ENCODE results near the gene PSMB5. TPM values are rescaled to one million over a fixed set of nuclear protein-coding genes. Genes with fewer than 3 reads are reported as not detected.

PSMB5 gene
- total and polyA plus RNA-seq, 12 donors = 35.6 to 206 (median 122) TPM

DNA sequence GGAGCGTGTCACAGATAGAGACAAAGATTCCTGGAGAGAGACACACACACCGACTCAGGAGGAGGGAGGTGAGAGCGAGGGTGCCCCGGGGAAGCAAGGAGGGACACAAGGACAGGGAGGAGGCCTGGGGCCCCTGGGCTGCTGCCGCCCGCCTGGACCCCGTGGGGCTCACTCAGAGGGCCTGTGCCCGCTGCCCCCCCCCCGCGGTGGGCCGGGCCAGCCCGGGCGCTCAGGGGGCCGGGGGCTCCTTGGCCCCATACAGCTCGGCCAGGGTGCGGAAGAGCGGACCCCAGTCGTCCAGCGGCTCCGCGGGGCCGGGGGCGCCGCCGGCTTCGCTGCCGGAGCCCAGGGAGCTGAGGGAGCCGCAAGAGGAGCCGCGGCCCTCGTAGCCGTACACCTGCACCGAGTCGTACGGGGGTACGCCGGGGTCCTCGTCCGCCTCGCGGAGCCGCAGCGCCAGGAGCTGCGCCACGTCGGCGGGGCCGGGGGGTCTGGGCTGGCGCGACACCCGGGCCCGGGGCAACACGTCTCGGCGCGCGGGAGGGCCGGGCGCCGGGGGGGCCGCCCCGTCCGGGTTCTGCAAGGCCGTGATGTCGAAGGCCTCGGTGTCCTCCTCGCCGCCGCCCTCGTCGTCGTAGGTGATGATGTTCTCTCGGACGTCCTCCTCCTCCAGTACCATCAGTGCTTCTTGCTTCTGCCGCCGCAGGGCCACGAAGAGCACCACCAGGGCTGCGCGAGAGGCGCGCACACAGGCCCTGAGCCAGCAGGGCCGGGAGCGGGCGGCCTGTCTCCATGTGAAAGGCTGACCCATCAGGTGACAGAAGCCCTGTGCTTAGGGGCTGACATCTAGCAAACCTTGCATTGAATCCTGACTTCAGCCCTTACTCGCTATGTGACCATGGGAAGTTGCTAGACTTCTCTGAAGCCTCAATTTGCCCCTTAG lies 13.3 kb upstream of the PSMB5 start:
- ATAC-seq = no peak
- Histone ChIP-seq H3K27ac (peak overlapping the region in 9 of 10 donors; percentile 4 to 82 (median 64)), H3K36me3 (no peaks in the 10 kb centered on the region), H3K27me3 (no peaks in the 10 kb centered on the region), H3K4me3 (no peak overlapping the region), H3K4me1 (peaks cover 2 to 33% (median 19%) of the 10 kb centered on the region in 9 donors), H3K9me3 (no peaks in the 10 kb centered on the region)
- intact Hi-C loops (cut with DNase I) = no loop called here
- 61 to 71% methylated on average over 62 to 85 of the region's 85 CpGs for WGBS, 2 donors
- DNase-seq = no peak
- TF ChIP-seq, protein P1, sequence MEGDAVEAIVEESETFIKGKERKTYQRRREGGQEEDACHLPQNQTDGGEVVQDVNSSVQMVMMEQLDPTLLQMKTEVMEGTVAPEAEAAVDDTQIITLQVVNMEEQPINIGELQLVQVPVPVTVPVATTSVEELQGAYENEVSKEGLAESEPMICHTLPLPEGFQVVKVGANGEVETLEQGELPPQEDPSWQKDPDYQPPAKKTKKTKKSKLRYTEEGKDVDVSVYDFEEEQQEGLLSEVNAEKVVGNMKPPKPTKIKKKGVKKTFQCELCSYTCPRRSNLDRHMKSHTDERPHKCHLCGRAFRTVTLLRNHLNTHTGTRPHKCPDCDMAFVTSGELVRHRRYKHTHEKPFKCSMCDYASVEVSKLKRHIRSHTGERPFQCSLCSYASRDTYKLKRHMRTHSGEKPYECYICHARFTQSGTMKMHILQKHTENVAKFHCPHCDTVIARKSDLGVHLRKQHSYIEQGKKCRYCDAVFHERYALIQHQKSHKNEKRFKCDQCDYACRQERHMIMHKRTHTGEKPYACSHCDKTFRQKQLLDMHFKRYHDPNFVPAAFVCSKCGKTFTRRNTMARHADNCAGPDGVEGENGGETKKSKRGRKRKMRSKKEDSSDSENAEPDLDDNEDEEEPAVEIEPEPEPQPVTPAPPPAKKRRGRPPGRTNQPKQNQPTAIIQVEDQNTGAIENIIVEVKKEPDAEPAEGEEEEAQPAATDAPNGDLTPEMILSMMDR (IDR thresholded peaks at IDR 0.05) = no peak

DNA sequence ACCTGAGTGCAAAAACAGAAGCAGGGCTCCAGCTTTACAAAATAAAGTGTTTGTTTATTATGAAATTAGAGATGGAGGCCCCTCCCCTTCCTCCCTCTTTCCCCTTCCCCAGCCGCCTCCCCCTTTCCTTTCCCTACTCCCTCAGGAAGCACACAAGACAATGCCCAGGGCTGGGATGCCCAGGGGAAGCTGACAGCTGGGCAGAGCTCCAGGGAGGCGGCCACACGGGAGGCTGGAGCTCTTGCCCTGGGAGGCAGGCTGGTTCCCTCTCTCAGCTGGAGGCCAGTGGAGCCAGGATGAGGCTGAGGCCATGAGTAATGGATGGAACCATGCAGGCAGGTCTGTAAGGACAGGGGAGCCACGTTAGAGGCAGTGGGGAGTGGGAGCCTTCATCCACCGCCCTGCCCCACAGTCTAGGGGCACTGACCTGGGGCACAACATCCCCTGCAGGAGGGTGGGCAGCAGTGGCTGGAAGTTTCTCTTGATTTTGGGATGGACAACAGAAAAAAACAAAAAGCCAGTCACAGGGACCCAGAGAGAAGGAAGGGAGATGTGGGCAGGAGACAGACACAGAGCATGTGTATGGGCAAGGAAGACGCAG lies 12.4 kb upstream of the PSMB5 start:
- Histone ChIP-seq H3K27ac (peak overlapping the region in 9 of 10 donors; percentile 46 to 82 (median 64)), H3K4me1 (peaks cover 2 to 33% (median 19%) of the 10 kb centered on the region in 9 donors), H3K36me3 (no peaks in the 10 kb centered on the region), H3K4me3 (no peak overlapping the region), H3K27me3 (no peaks in the 10 kb centered on the region), H3K9me3 (no peaks in the 10 kb centered on the region)
- TF ChIP-seq, protein P1 (IDR thresholded peaks at IDR 0.05) = no peak
- 52 to 61% methylated on average over 6 of the region's 6 CpGs for WGBS, 2 donors
- ATAC-seq = peak; percentile 15 to 79 (median 56)
- peak; percentile 45 to 57 for DNase-seq
- intact Hi-C loops (cut with DNase I) = no loop called here

DNA sequence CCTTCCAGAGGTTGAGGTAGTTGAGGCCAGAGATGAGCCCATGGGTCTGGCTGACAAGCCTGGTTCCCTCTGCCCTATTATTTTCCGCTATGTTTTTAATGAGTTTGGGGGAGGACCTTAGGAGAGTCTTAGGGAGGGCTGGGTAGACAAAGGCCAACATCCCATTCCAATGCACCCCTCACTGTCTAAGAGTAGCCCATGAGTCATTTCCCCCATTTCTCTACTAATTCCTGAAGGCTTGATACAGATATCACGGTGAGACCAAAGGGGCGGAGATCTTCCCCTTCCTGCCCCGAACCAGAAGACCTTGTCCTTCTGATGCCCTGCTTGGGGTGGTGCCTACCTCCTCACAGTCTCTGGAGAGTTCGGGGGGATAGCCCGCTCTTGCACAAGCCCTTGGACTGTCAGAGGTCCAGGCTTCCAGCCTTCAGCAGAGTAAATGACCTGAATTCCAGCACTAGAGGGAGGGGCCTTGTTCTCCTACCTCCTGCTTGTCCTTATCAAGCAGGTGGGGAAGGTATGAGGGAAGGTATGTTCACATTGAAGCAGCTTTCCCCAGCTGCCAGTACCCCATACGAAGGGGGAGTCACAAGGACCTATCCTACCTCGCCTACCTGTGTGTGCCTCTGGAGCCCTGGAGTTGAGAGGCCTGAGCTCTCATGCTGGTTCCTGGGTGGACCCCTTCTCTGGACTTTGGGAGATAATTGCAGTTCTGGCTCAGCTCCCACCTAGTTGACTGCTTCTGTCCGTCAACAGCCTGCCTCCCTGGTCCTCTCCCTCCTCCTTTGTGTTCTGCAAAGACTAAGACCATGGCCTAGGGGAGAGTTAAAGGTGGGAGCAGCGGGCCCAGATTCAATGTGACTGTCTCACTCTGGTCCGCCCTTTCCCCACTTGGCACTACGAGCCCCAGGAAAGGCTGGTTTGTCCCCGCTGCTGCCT lies 11.0 kb upstream of the PSMB5 start:
- Histone ChIP-seq H3K4me3 (no peak overlapping the region), H3K36me3 (no peaks in the 10 kb centered on the region), H3K27ac (peak overlapping the region; percentile 18 to 82 (median 62)), H3K9me3 (no peaks in the 10 kb centered on the region), H3K4me1 (peaks cover 2 to 33% (median 19%) of the 10 kb centered on the region in 9 donors), H3K27me3 (no peaks in the 10 kb centered on the region)
- DNase-seq = no peak
- peak in 6 of 8 donors; percentile 36 to 61 (median 50) for ATAC-seq
- TF ChIP-seq, protein P1 (IDR thresholded peaks at IDR 0.05) = no peak
- WGBS, 2 donors = 80 to 83% methylated on average over 13 of the region's 13 CpGs
- intact Hi-C loops (cut with DNase I) = no loop called here

DNA sequence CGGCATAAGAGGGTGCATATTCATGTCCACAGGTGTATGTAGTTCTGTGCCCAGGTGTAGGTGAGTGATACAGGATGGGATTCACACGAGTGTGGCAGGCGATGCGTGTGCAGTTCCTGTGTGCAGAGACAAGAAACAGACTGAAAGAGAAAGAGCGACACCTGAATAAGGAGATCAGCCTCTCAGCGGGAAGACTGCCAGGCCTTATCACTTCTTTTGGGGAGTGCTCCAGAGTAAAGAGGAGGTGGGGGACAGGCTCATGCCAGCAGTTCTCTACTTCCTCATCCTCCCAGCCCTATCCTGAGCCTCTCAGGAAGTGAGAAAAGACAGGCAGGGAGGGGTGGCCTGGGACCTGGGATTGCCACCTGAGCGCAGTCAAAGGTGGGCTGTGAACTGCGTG lies 10.1 kb upstream of the PSMB5 start:
- intact Hi-C loops (cut with DNase I) = no loop called here
- peak overlapping the region in 6 of 10 donors; percentile 36 to 82 (median 72) for H3K27ac ChIP-seq
- H3K27me3 ChIP-seq = no peaks in the 10 kb centered on the region
- no peaks in the 10 kb centered on the region for H3K36me3 ChIP-seq
- ATAC-seq (no peak), DNase-seq (no peak)
- H3K4me1 ChIP-seq = peaks cover 2 to 33% (median 19%) of the 10 kb centered on the region in 9 donors
- WGBS, 2 donors = 82 to 83% methylated on average over 8 of the region's 8 CpGs
- no peak overlapping the region for H3K4me3 ChIP-seq
- TF ChIP-seq, protein P1 (IDR thresholded peaks at IDR 0.05) = no peak
- no peaks in the 10 kb centered on the region for H3K9me3 ChIP-seq

Measured in heart right ventricle (tissue), 16 donors.